ENCODE measurements around the gene SFTPD. TPM values are rescaled to one million over a fixed set of nuclear protein-coding genes. Genes with fewer than 3 reads are reported as not detected.
A peak's percentile ranks its signal among the peaks of the same experiment; 100 is the strongest.
"Not testable (repeated sequence)": the region's sequence is repeated elsewhere in the genome, so short reads cannot be mapped to it uniquely, and the experiment has no call there.

Gene SFTPD
- total and polyA plus RNA-seq, 3 donors from 2014 or later, result 0.92 to 1.5 (median 0.94) TPM

GRCh38 chr10:79914512-79914911 is 34.4 kb downstream of the SFTPD start:
- H3K36me3 ChIP-seq (ENCODE audit: low read depth, missing control alignments); H3K27me3 ChIP-seq; H3K27ac ChIP-seq; H3K4me1 ChIP-seq; H3K4me3 ChIP-seq; DNase-seq; H3K9me3 ChIP-seq; intact Hi-C loops (cut with DNase I; ENCODE audit: low total_unique reads): not testable (repeated sequence)
- 59% methylated on average over 1 of the region's 1 CpG for WGBS, 2 donors

DNA sequence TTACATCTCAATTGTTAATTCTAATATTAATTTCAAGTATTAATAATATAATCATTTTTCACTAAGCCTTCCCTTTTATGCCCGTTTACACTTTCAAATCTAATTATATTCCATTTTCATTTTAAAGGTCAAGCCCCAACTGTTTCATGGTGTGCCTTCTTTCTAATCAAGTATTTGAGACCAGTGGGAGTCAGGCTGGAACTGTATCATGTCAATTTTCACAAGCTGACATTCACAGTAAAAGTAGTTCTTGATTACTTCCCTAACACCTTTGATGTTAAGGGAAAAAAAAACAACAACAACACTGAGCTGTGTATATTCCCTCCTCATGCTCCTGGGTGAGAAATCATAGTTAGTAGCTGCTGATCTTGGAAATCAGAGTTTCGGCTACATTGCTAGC is 38.1 kb downstream of the SFTPD start:
- H3K9me3 ChIP-seq, result no peaks in the 10 kb centered on the region
- WGBS, 2 donors, result 45 to 66% methylated on average over 2 of the region's 2 CpGs
- no peaks in the 10 kb centered on the region for H3K27me3 ChIP-seq
- no peak overlapping the region for H3K27ac ChIP-seq
- H3K4me1 ChIP-seq, result no peaks in the 10 kb centered on the region
- intact Hi-C loops (cut with DNase I; ENCODE audit: low total_unique reads), result no loop called here
- DNase-seq, result no peak
- H3K36me3 ChIP-seq (ENCODE audit: low read depth, missing control alignments), result no peaks in the 10 kb centered on the region
- TF ChIP-seq, protein P1, sequence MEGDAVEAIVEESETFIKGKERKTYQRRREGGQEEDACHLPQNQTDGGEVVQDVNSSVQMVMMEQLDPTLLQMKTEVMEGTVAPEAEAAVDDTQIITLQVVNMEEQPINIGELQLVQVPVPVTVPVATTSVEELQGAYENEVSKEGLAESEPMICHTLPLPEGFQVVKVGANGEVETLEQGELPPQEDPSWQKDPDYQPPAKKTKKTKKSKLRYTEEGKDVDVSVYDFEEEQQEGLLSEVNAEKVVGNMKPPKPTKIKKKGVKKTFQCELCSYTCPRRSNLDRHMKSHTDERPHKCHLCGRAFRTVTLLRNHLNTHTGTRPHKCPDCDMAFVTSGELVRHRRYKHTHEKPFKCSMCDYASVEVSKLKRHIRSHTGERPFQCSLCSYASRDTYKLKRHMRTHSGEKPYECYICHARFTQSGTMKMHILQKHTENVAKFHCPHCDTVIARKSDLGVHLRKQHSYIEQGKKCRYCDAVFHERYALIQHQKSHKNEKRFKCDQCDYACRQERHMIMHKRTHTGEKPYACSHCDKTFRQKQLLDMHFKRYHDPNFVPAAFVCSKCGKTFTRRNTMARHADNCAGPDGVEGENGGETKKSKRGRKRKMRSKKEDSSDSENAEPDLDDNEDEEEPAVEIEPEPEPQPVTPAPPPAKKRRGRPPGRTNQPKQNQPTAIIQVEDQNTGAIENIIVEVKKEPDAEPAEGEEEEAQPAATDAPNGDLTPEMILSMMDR (IDR thresholded peaks at IDR 0.05), result no peak
- no peak for TF ChIP-seq POLR2A (IDR thresholded peaks at IDR 0.05)
- H3K4me3 ChIP-seq, result no peak overlapping the region

GRCh38 chr10:79910344-79910743 is 38.6 kb downstream of the SFTPD start:
- H3K27me3 ChIP-seq, result no peaks in the 10 kb centered on the region
- intact Hi-C loops (cut with DNase I; ENCODE audit: low total_unique reads), result no loop called here
- no peak for TF ChIP-seq POLR2A (IDR thresholded peaks at IDR 0.05)
- 82 to 90% methylated on average over 3 of the region's 3 CpGs for WGBS, 2 donors
- H3K27ac ChIP-seq, result no peak overlapping the region
- H3K4me3 ChIP-seq, result no peak overlapping the region
- H3K36me3 ChIP-seq (ENCODE audit: low read depth, missing control alignments), result no peaks in the 10 kb centered on the region
- no peaks in the 10 kb centered on the region for H3K4me1 ChIP-seq
- no peaks in the 10 kb centered on the region for H3K9me3 ChIP-seq
- no peak for DNase-seq

DNA sequence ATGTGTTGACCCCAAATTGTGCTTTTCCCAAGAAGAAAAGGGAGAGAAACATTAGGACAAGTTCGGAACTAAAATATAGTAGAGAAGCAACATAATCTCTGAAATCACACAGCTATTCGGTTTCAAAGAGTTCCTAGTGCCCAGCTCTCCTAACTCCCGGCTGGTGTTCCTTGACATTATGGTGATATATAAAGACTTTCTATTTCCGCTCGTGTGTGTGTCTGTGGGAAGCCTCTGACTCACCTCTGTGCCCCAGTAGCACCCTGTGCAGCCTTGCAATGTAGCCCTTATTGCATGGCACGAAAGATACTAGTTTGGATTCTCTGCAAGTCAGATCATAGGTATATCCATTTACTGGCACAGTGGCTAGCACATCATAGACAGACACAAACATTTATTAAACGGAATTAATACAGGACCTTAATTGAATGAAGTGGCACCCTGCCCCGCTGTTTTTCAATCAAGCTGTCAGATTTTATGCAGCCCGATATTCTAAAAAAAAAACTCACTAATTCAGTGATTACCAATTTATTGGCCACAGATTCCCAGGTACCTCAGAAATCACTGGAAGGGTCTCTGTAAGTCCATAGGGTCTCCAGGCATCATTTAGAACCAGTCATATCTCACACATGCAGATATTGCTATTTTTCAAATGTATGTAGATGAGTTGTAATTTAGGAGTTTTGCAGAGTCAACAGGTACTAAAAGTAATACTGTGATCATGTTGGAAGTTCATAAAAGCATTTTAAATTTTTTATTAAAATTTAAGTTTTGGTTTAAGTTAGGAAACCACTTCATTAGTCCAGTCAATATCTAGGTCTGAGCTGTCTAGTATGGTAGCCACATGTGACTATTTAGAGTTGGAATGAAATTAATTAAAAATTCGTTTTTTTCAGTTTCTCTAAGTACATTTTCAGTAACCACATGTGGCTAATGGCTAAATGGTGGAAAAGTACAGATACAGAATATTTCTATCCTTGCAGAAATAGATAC is 43.3 kb downstream of the SFTPD start:
- peak overlapping the region; percentile 36 to 74 for H3K27ac ChIP-seq
- H3K27me3 ChIP-seq, result no peaks in the 10 kb centered on the region
- intact Hi-C loops (cut with DNase I; ENCODE audit: low total_unique reads), result no loop called here
- 11 to 18% methylated on average over 10 of the region's 10 CpGs for WGBS, 2 donors
- peak overlapping the region; percentile 71 to 83 for H3K4me3 ChIP-seq
- DNase-seq, result no peak
- no peak for TF ChIP-seq POLR2A (IDR thresholded peaks at IDR 0.05)
- TF ChIP-seq, protein P1 (IDR thresholded peaks at IDR 0.05), result no peak
- no peaks in the 10 kb centered on the region for H3K36me3 ChIP-seq (ENCODE audit: low read depth, missing control alignments)
- no peaks in the 10 kb centered on the region for H3K4me1 ChIP-seq
- H3K9me3 ChIP-seq, result no peaks in the 10 kb centered on the region

DNA sequence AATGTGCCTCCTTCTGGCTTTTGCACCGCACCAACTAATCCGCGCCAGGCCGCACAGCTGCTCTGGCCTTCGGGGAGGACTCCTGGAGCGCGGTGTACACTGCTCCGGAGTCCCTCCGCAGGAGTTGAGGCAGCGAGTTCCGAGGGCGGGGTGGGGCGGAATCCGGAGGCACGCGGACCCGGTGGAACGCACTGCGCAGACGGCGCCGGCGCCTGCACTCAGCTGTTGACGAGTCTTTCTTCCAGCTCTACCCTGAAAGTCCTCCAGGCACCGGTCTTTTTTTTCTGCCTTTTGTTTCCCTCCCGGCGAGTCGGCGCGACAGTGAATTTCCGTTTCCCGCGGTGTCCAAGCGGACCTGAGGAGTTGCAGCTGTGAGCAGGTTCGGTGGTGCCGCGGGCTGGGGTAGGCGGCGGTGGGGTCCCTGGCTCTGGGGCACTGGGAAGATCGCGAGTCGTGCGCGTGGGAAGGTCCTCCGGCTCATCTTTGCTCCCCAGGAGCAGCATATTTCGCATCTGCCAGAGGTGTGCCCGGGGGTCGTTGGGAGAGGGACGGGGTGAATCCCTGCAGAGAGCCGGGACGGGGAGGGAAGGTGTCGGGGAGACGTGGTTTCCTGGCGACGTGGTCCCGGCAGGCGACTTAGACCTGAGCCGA is 44.1 kb downstream of the SFTPD start:
- Histone ChIP-seq H3K27ac (peak overlapping the region; percentile 36 to 74), H3K4me1 (no peaks in the 10 kb centered on the region), H3K4me3 (peak overlapping the region; percentile 71 to 83), H3K27me3 (no peaks in the 10 kb centered on the region), H3K9me3 (no peaks in the 10 kb centered on the region), H3K36me3 (ENCODE audit: low read depth, missing control alignments) (no peaks in the 10 kb centered on the region)
- intact Hi-C loops (cut with DNase I; ENCODE audit: low total_unique reads), result no loop called here
- WGBS, 2 donors, result 0 to 1% methylated on average over 21 to 56 of the region's 58 CpGs
- no peak for TF ChIP-seq POLR2A (IDR thresholded peaks at IDR 0.05)
- TF ChIP-seq, protein P1 (IDR thresholded peaks at IDR 0.05), result no peak
- DNase-seq, result peak; percentile 81

DNA sequence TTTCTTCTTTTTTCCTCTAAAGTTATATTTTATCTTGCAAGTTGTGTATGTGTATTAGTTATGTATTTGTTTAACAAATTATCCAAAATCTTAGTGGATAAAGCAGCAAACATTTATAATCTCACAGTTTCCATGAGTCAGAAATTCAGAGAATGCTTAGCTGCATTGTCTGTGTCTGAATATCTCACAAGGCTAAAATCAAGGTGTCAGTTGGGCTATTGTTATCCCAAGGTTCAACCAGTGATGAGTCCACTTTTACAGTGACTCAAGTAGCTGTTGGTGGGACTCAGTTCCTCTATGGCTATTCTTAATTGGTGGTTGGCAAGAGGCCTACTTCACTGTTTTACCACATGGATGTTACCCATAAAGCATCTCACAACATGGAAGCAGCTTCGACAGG is 47.3 kb downstream of the SFTPD start:
- H3K4me3 ChIP-seq; H3K9me3 ChIP-seq; H3K27ac ChIP-seq; H3K4me1 ChIP-seq; H3K36me3 ChIP-seq (ENCODE audit: low read depth, missing control alignments); intact Hi-C loops (cut with DNase I; ENCODE audit: low total_unique reads); H3K27me3 ChIP-seq; DNase-seq: not testable (repeated sequence)
- WGBS, 2 donors, result 68 to 85% methylated on average over 1 of the region's 1 CpG
